Measurements from ENCODE around the gene LMCD1.
A peak's percentile ranks its signal among the peaks of the same experiment; 100 is the strongest.

DNA sequence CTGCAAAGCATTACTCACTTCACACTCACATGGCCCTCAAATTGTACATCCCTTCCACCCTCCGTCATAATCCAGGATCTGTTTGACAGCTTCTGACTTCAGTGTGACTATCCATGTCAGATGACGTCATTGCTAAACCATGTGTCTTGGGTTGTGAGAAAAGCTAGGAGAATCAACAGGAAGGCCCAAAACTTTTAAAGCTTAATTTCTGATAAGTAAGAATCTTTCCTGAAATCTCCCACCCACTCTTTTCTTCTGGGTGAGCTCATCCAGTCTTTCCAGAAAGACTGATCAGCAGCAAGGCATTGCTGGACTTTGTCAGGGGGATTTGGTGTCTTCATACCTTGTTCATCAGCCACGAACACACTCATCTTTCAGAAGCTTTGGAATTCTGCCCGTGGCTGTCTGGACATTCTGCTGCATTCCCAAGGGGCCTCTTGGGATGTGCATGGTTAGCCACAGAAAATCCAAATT is 11.5 kb upstream of the LMCD1 start:
- TF ChIP-seq POLR2AphosphoS5 (IDR thresholded peaks at IDR 0.05; ENCODE audit: low read depth, low read length) (no peak; the same call in 1 of the 2 replicates), TAF1 (IDR thresholded peaks at IDR 0.05; ENCODE audit: borderline replicate concordance, low read depth, low read length) (no peak), YY1 (IDR thresholded peaks at IDR 0.05; ENCODE audit: low read depth) (no peak), EP300 (IDR thresholded peaks at IDR 0.05; ENCODE audit: borderline replicate concordance in 1 of 2, low read depth in 1 of 2, low read length in 1 of 2) (peak in 1 of 2 experiments; percentile 57; a peak in 1 of 4 replicates), SMC3 (IDR thresholded peaks at IDR 0.05; ENCODE audit: low read depth, low read length) (no peak)
- TF ChIP-seq, protein P1, sequence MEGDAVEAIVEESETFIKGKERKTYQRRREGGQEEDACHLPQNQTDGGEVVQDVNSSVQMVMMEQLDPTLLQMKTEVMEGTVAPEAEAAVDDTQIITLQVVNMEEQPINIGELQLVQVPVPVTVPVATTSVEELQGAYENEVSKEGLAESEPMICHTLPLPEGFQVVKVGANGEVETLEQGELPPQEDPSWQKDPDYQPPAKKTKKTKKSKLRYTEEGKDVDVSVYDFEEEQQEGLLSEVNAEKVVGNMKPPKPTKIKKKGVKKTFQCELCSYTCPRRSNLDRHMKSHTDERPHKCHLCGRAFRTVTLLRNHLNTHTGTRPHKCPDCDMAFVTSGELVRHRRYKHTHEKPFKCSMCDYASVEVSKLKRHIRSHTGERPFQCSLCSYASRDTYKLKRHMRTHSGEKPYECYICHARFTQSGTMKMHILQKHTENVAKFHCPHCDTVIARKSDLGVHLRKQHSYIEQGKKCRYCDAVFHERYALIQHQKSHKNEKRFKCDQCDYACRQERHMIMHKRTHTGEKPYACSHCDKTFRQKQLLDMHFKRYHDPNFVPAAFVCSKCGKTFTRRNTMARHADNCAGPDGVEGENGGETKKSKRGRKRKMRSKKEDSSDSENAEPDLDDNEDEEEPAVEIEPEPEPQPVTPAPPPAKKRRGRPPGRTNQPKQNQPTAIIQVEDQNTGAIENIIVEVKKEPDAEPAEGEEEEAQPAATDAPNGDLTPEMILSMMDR (IDR thresholded peaks at IDR 0.05): no peak
- TF ChIP-seq, protein P2, sequence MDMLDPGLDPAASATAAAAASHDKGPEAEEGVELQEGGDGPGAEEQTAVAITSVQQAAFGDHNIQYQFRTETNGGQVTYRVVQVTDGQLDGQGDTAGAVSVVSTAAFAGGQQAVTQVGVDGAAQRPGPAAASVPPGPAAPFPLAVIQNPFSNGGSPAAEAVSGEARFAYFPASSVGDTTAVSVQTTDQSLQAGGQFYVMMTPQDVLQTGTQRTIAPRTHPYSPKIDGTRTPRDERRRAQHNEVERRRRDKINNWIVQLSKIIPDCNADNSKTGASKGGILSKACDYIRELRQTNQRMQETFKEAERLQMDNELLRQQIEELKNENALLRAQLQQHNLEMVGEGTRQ (IDR thresholded peaks at IDR 0.05; ENCODE audit: borderline replicate concordance, low read depth, low read length): no peak
- TF ChIP-seq, protein P3, sequence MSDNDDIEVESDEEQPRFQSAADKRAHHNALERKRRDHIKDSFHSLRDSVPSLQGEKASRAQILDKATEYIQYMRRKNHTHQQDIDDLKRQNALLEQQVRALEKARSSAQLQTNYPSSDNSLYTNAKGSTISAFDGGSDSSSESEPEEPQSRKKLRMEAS (IDR thresholded peaks at IDR 0.05; ENCODE audit: low read depth): 0 out of 2 replicates have a peak, but pooled peaks have one; percentile 41
- TF ChIP-seq, protein P4, sequence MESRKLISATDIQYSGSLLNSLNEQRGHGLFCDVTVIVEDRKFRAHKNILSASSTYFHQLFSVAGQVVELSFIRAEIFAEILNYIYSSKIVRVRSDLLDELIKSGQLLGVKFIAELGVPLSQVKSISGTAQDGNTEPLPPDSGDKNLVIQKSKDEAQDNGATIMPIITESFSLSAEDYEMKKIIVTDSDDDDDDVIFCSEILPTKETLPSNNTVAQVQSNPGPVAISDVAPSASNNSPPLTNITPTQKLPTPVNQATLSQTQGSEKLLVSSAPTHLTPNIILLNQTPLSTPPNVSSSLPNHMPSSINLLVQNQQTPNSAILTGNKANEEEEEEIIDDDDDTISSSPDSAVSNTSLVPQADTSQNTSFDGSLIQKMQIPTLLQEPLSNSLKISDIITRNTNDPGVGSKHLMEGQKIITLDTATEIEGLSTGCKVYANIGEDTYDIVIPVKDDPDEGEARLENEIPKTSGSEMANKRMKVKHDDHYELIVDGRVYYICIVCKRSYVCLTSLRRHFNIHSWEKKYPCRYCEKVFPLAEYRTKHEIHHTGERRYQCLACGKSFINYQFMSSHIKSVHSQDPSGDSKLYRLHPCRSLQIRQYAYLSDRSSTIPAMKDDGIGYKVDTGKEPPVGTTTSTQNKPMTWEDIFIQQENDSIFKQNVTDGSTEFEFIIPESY (IDR thresholded peaks at IDR 0.05; ENCODE audit: borderline replicate concordance, low read depth): no peak
